MM.1S (cell line): ENCODE results near the gene TRIM63.

Source experiments
- DNase-seq: peaks from one replicate; pipeline ENCODE4 v3.0.0-alpha.2; 2015
- H2AFZ ChIP-seq: fragments of 300-600 bp; sonication (generic); 2 replicates; pipeline ENCODE4 v1.6.0; 2016; ENCODE audit warnings: antibody characterized with exemption, low read length
- H3F3A ChIP-seq: fragments of 300-600 bp; sonication (generic); 2 replicates; pipeline ENCODE4 v1.6.1; 2016; ENCODE audit warnings: mild to moderate bottlenecking, antibody characterized with exemption, low read length, moderate library complexity, mixed read lengths; ENCODE audit not compliant: insufficient read depth
- H3K27ac ChIP-seq: fragments of 300-600 bp; sonication (generic); 2 replicates; pipeline ENCODE4 v1.5.1; 2016; ENCODE audit warnings: mild to moderate bottlenecking, low read length
- H3K27me3 ChIP-seq: fragments of 300-600 bp; sonication (generic); replicated peaks from 2 replicates; pipeline ENCODE4 v1.6.0; 2016; ENCODE audit warnings: low read length; ENCODE audit not compliant: insufficient read depth
- H3K36me3 ChIP-seq: fragments of 300-600 bp; sonication (generic); replicated peaks from 2 replicates; pipeline ENCODE4 v1.6.1; 2016; ENCODE audit warnings: mild to moderate bottlenecking, low read length, mixed read lengths; ENCODE audit not compliant: insufficient read depth
- H3K4me1 ChIP-seq: fragments of 300-600 bp; sonication (generic); 2 replicates; pipeline ENCODE4 v1.6.1; 2016; ENCODE audit warnings: low read length, mixed read lengths
- H3K4me2 ChIP-seq: fragments of 300-600 bp; sonication (generic); 2 replicates; pipeline ENCODE4 v1.6.0; 2016; ENCODE audit warnings: low read depth, low read length
- H3K4me3 ChIP-seq: fragments of 300-600 bp; sonication (generic); 2 replicates; pipeline ENCODE4 v1.5.1; 2016; ENCODE audit warnings: low read length, mixed read lengths
- H3K79me2 ChIP-seq: fragments of 300-600 bp; sonication (generic); 2 replicates; pipeline ENCODE4 v1.6.1; 2016; ENCODE audit warnings: mixed run types, low read length, mixed read lengths
- H3K9ac ChIP-seq: fragments of 300-600 bp; sonication (generic); 2 replicates; pipeline ENCODE4 v1.6.1; 2016; ENCODE audit warnings: low read length, mixed read lengths
- H3K9me2 ChIP-seq: fragments of 300-600 bp; sonication (generic); replicated peaks from 2 replicates; pipeline ENCODE4 v1.6.1; 2016; ENCODE audit warnings: mild to moderate bottlenecking, low read length, mixed read lengths; ENCODE audit not compliant: insufficient read depth
- H3K9me3 ChIP-seq: fragments of 300-600 bp; sonication (generic); replicated peaks from 2 replicates; pipeline ENCODE4 v1.6.1; 2016; ENCODE audit warnings: mild to moderate bottlenecking, low read length, mixed read lengths; ENCODE audit not compliant: insufficient read depth
- H4K20me1 ChIP-seq: fragments of 300-600 bp; sonication (generic); 2 replicates; pipeline ENCODE4 v1.6.1; 2016; ENCODE audit warnings: mild to moderate bottlenecking, low read length, moderate library complexity, mixed read lengths; ENCODE audit not compliant: insufficient read depth
- CTCF ChIP-seq: fragments of 300-600 bp; sonication (generic); IDR thresholded peaks from 2 replicates; pipeline ENCODE4 v1.5.1; 2016; ENCODE audit warnings: antibody characterized with exemption, low read length, mixed read lengths
- EZH2 ChIP-seq: fragments of 300-600 bp; sonication (generic); optimal IDR thresholded peaks from 2 replicates; pipeline ENCODE3; 2017; ENCODE audit warnings: low read depth, mild to moderate bottlenecking, antibody characterized with exemption, low read length, mixed read lengths
- EZH2phosphoT487 ChIP-seq: fragments of 300-600 bp; sonication (generic); IDR thresholded peaks from 2 replicates; pipeline ENCODE4 v1.6.1; 2018; ENCODE audit warnings: antibody characterized with exemption, low read length

The TRIM63 gene

GRCh38 chr1:26046246-26047095 is 21.0 kb downstream of the TRIM63 start:
- Histone ChIP-seq H3K9me2 (no peaks in the 10 kb centered on the region), H3K79me2 (no peaks in the 10 kb centered on the region), H3K27me3 (peaks cover 87% of the 10 kb centered on the region), H4K20me1 (no peaks in the 10 kb centered on the region), H3K9me3 (no peaks in the 10 kb centered on the region), H3K36me3 (no peaks in the 10 kb centered on the region), H3K27ac (no peak overlapping the region), H3K4me2 (no peak overlapping the region), H3F3A (no peaks in the 10 kb centered on the region), H3K9ac (no peak overlapping the region), H3K4me3 (no peak overlapping the region), H2AFZ (no peak overlapping the region), H3K4me1 (no peaks in the 10 kb centered on the region)
- TF ChIP-seq EZH2 (no peak), EZH2phosphoT487 (no peak), CTCF (no peak)
- DNase-seq: no peak

- TF ChIP-seq EZH2 (no peak), EZH2phosphoT487 (no peak), CTCF (no peak)
- Histone ChIP-seq H3F3A (no peaks in the 10 kb centered on the region), H3K36me3 (no peaks in the 10 kb centered on the region), H3K9me2 (no peaks in the 10 kb centered on the region), H3K4me3 (no peak within 1 kb of the TSS), H3K4me2 (no peak within 1 kb of the TSS), H3K27me3 (peaks cover 87% of the 10 kb centered on the region), H2AFZ (no peak within 1 kb of the TSS), H4K20me1 (no peaks in the 10 kb centered on the region), H3K9me3 (no peaks in the 10 kb centered on the region), H3K4me1 (no peaks in the 10 kb centered on the region), H3K79me2 (no peaks in the 10 kb centered on the region), H3K9ac (no peak within 1 kb of the TSS), H3K27ac (no peak within 1 kb of the TSS)
- no peak for DNase-seq
Measured at GRCh38 chr1:26045722-26046245, 21.6 kb downstream of the TRIM63 start, which contains the start of gene SLC30A2. TSS of gene SLC30A2 (minus strand) at chr1:26046118. CDS start at chr1:26045896, 222 bp downstream.

GRCh38 chr1:26044971-26045721 is 22.3 kb downstream of the TRIM63 start:
- Histone ChIP-seq H3K27ac (no peak overlapping the region), H2AFZ (no peak overlapping the region), H3K4me1 (no peaks in the 10 kb centered on the region), H3K36me3 (no peaks in the 10 kb centered on the region), H3K4me3 (no peak overlapping the region), H4K20me1 (no peaks in the 10 kb centered on the region), H3K79me2 (no peaks in the 10 kb centered on the region), H3K9me3 (no peaks in the 10 kb centered on the region), H3K4me2 (no peak overlapping the region), H3K27me3 (peaks cover 88% of the 10 kb centered on the region), H3K9ac (no peak overlapping the region), H3K9me2 (no peaks in the 10 kb centered on the region), H3F3A (no peaks in the 10 kb centered on the region)
- no peak for DNase-seq
- TF ChIP-seq CTCF (no peak), EZH2phosphoT487 (no peak), EZH2 (no peak)
